ENCODE results near the gene STK32C. TPM values are rescaled to one million over a fixed set of nuclear protein-coding genes. Genes with fewer than 3 reads are reported as not detected.

STK32C gene
- total RNA-seq, 6 experiments from 2014 or later = 1.6 to 3.5 (median 2.1) TPM

GRCh38 chr10:132276706-132277105 lies 31.0 kb downstream of the STK32C start:
- H3K36me3 ChIP-seq = no peaks in the 10 kb centered on the region
- WGBS (ENCODE audit: insufficient coverage, low coverage, low lambda C conversion rate, missing lambda C conversion rate) = 22% methylated on average over 1 of the region's 7 CpGs
- H3K27ac ChIP-seq = no peak overlapping the region
- no peaks in the 10 kb centered on the region for H3K9me3 ChIP-seq
- ATAC-seq = no peak
- peak in 1 of 3 donors; percentile 18 for DNase-seq
- H3K27me3 ChIP-seq = no peaks in the 10 kb centered on the region
- no peak for TF ChIP-seq POLR2A (IDR thresholded peaks at IDR 0.05)
- TF ChIP-seq CTCF (IDR thresholded peaks at IDR 0.05) = no peak
- intact Hi-C loops (cut with DNase I) = no loop called here
- H3K4me1 ChIP-seq = no peaks in the 10 kb centered on the region
- H3K4me3 ChIP-seq = no peak overlapping the region

- Histone ChIP-seq H3K27ac (no peak overlapping the region), H3K9me3 (no peaks in the 10 kb centered on the region), H3K36me3 (no peaks in the 10 kb centered on the region), H3K4me3 (no peak overlapping the region), H3K27me3 (no peaks in the 10 kb centered on the region), H3K4me1 (no peaks in the 10 kb centered on the region)
- ATAC-seq (no peak), DNase-seq (peak in 1 of 3 donors; percentile 40)
- intact Hi-C loops (cut with DNase I) = no loop called here
- TF ChIP-seq CTCF (IDR thresholded peaks at IDR 0.05) (no peak), POLR2A (IDR thresholded peaks at IDR 0.05) (no peak)
- 57% methylated on average over 2 of the region's 13 CpGs for WGBS (ENCODE audit: insufficient coverage, low coverage, low lambda C conversion rate, missing lambda C conversion rate)
These were observed 31.5 kb downstream of the STK32C start for GRCh38 chr10:132276179-132276675.

- ATAC-seq (no peak), DNase-seq (peak in 2 of 3 donors; percentile 5 to 22)
- 46% methylated on average over 3 of the region's 26 CpGs for WGBS (ENCODE audit: insufficient coverage, low coverage, low lambda C conversion rate, missing lambda C conversion rate)
- Histone ChIP-seq H3K4me1 (no peaks in the 10 kb centered on the region), H3K27ac (no peak overlapping the region), H3K4me3 (no peak overlapping the region), H3K27me3 (no peaks in the 10 kb centered on the region), H3K9me3 (no peaks in the 10 kb centered on the region), H3K36me3 (no peaks in the 10 kb centered on the region)
- intact Hi-C loops (cut with DNase I) = no loop called here
- TF ChIP-seq CTCF (IDR thresholded peaks at IDR 0.05) = no peak
- no peak for TF ChIP-seq POLR2A (IDR thresholded peaks at IDR 0.05)
These were observed 32.1 kb downstream of the STK32C start for GRCh38 chr10:132275426-132276178.

GRCh38 chr10:132274986-132275385 lies 32.8 kb downstream of the STK32C start:
- DNase-seq (peak in 2 of 3 donors; percentile 18 to 31), ATAC-seq (no peak)
- Histone ChIP-seq H3K4me1 (no peaks in the 10 kb centered on the region), H3K36me3 (no peaks in the 10 kb centered on the region), H3K27ac (no peak overlapping the region), H3K9me3 (no peaks in the 10 kb centered on the region), H3K4me3 (no peak overlapping the region), H3K27me3 (no peaks in the 10 kb centered on the region)
- intact Hi-C loops (cut with DNase I) = no loop called here
- no CpG with 5 or more reads among the region's 9 CpGs for WGBS (ENCODE audit: insufficient coverage, low coverage, low lambda C conversion rate, missing lambda C conversion rate)
- TF ChIP-seq CTCF (IDR thresholded peaks at IDR 0.05) = no peak
- no peak for TF ChIP-seq POLR2A (IDR thresholded peaks at IDR 0.05)

Data from right lobe of liver (tissue), 6 donors.